Measurements from ENCODE around the gene LAYN.

Gene LAYN

GRCh38 chr11:111531136-111531535 is 9.4 kb upstream of the LAYN start:
- DNase-seq (ENCODE audit: low read depth, low spot score): no peak

DNA sequence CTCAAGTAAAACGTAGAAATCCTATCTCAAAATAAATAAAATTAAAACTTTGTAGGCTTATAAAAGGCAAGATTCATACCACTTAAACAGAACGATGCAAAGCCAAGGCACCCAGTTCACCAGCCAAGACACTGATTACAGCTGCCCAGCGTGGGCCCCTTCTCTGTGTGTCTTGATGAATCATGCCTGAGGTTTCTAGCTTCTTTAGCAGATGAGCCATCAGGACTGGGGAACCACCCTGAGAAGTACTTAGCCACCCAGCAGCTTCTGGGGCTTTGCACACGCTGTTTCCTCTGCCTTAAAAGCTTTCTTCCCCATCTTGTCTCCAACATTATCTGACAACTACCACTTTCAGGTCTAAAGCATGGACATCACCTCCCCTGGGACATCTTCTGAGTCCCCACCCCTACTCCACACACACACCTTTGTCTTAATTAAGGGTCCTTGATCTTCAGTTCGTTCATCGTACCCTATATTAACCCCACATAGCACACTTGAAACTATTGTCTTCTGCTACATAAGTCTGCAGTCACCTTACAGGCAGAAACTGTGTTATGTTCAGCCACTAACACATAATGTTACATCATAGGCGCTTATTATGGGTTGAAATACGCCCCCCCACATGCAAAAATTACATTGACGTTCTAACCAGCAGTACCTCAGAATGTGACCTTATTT is 8.7 kb upstream of the LAYN start:
- DNase-seq (ENCODE audit: low read depth, low spot score): peak; percentile 39

DNA sequence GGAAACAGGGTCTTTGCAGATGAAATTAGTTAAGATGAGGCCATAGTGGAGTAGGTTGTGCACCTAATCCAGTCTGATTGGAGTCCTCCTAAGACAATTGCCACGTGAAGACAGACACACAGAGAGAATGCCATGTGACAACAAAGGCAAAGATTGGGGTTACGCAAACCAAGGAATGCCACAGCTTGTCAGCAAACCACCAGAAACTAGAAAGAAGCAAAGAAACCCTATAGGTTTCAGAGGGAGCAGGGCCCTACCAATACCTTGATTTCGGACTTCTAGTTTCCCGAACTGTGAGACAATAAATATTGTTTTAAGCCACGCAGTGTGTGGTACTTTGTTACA is 8.2 kb upstream of the LAYN start:
- no peak for DNase-seq (ENCODE audit: low read depth, low spot score)

GRCh38 chr11:111535281-111535680 is 5.2 kb upstream of the LAYN start:
- DNase-seq (ENCODE audit: low read depth, low spot score): no peak

GRCh38 chr11:111537336-111537860 is 3.1 kb upstream of the LAYN start:
- no peak for DNase-seq (ENCODE audit: low read depth, low spot score)

GRCh38 chr11:111538407-111539114 is 2.0 kb upstream of the LAYN start:
- no peak for DNase-seq (ENCODE audit: low read depth, low spot score)

GRCh38 chr11:111539426-111540113 is 950 bp upstream of the LAYN start:
- no peak for DNase-seq (ENCODE audit: low read depth, low spot score)

- DNase-seq (ENCODE audit: low read depth, low spot score): no peak
Measured at GRCh38 chr11:111540937-111541253, 375 bp downstream of the LAYN start.

DNA sequence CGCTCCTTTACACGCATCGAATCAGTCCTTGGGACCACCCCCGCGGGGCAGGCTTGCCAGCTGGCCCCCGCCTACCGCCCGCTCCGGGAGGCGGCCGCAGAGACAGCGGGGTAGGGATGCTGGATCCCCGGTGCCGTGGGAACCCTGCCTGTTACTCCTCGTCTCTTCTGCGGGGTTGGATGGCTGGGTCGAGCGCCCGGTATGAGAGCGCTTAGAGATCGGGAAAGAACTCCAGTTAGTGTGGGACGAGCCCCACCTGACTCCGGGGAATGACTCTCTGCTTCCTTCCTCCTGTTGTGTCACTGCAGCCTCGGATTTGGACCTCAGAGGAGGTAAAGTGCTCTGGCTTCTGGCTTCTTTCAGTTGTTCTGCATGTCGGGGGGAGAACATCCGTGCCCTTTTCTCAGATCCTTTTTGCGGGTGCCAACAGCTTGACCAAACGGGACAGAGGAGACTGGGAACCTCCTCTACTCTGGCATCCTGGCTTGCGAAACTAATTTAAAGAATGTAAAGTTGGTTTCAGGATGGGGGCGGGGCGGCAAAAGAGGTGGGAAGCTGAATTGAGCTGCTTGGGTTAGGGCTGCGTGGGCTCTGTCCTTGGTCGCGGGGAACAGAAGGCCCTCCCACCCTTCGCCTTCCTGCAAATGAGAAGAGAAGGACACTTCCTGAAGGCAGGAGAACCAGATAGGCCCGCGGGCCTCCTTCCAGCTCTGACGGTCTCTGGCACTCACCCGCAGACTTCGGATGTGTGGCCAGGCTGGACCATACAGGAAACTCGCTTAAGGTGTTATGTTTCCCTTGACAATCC is 938 bp downstream of the LAYN start:
- no peak for DNase-seq (ENCODE audit: low read depth, low spot score)

DNA sequence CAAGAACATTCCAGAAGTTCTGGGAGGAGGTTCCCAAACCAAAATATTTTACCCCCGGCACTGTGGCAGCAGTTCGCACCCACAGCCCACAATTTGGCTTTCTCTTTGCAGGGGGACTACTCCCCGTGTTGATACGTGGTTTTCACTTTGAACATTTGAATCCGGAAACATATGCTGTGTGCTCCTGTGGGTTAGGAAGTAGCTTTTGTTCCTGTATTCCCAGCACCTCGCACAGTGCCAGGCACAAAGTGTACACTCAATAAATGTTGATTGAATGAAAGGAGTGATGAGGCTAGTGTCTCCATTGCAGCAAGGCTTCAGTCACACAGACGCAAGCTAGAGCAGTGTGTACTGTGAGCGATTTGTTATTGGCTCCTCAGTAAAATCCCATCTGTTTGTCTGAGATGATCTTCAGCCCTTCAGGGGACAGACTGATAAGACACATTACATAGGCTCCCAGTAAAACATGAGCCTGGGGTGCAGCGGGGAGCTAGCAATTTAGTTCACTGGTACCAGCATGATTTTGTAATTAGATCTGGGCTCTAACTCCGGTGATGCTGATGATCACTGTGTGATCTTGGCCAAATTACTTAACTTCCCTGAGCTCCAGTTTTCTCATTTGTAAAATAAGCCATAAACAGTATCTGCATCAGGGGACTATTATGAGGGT is 2.2 kb downstream of the LAYN start:
- no peak for DNase-seq (ENCODE audit: low read depth, low spot score)

GRCh38 chr11:111548525-111548924 is 8.0 kb downstream of the LAYN start:
- DNase-seq (ENCODE audit: low read depth, low spot score): no peak

DNA sequence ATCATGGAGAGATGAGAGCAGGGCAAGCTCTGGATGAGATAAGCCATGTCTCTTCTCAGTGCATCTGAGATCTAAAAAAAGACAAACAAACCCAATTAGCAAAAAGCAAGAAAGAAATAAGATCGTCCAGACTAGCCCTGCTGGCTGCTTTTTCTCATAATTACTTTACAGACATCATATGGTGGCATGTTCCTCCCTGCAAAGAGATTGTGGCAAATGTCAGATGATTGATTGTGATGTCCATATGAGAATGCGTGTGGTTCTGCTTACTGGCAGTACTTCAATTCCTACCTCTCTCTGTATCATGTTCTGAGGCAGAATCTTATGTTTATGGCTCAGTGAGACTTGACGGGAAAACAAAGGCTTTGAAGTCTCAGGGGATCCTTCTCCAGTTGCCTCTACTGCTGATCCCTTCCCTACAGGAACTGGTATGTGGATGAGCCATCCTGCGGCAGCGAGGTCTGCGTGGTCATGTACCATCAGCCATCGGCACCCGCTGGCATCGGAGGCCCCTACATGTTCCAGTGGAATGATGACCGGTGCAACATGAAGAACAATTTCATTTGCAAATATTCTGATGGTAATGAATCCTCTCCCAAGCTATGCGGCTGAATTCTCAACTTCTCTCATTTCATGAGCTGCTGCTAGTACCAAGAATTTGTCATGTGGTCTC is 8.8 kb downstream of the LAYN start:
- no peak for DNase-seq (ENCODE audit: low read depth, low spot score)

DNA sequence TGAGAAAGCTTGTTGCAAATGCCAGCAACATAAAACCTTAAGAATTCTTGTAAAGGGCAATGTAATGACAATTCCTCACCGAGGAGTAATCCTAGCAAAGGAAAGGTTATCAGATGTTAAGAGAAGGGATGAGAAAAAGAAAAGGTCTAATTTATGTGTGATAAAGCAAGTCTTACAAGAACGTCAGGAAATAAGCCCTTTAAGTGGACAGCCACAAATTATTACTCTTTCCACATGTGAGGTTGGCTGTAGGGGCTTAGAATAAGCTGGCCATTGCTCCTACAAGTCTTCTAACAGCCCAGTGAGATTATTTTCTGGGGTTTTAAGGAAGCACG is 9.3 kb downstream of the LAYN start:
- DNase-seq (ENCODE audit: low read depth, low spot score): no peak

DNA sequence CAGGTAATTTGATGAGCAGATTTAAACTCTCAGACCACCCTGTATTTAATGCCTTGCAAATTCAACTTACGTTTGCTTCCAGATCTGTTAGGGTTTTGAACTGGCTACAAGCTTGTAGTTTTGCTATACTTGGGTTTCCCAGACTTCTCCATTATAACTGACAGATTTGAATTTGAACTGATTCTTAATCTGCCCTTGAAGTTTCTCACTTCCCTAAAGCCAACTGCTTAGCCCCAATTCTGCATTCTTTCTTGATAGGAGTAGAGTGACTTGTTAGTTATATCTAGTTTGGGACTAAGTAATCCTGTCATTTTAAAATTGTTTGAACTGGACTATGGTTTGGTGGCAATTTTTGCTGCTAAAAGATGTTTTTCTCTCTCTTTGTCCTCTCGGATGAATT is 9.7 kb downstream of the LAYN start:
- no peak for DNase-seq (ENCODE audit: low read depth, low spot score)

- DNase-seq (ENCODE audit: low read depth, low spot score): no peak
Measured at GRCh38 chr11:111554532-111554931, 14.0 kb downstream of the LAYN start.

GRCh38 chr11:111555255-111555654 is 14.7 kb downstream of the LAYN start:
- DNase-seq (ENCODE audit: low read depth, low spot score): no peak

DNA sequence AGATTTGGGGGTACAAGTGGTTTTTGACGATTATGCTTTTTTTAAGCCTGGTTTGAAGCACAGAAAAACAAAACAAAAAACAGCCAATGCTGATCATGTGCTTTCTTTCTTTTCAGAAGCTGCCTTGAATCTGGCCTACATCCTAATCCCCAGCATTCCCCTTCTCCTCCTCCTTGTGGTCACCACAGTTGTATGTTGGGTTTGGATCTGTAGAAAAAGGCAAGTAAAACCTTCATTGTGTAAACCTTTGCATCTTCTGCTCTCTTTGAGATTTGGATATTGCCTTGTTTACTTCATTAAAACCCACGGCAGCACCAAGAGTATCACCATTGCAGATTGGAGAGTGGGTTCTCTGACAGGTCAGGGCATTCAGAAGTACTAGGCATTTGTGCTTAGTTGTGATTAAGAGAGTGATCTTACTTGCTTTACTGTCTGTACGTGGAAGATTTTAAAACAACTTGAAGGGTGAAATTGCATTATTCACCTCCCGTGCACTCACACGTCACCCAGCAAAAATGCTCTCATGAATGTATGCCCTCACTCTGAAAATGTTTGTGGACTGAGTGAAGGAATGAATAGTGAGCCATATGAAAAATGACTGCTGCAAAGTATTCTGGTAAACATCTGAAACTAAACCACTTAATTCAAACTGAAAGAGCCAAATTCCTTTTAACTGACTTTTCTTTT is 17.0 kb downstream of the LAYN start:
- DNase-seq (ENCODE audit: low read depth, low spot score): no peak

DNA sequence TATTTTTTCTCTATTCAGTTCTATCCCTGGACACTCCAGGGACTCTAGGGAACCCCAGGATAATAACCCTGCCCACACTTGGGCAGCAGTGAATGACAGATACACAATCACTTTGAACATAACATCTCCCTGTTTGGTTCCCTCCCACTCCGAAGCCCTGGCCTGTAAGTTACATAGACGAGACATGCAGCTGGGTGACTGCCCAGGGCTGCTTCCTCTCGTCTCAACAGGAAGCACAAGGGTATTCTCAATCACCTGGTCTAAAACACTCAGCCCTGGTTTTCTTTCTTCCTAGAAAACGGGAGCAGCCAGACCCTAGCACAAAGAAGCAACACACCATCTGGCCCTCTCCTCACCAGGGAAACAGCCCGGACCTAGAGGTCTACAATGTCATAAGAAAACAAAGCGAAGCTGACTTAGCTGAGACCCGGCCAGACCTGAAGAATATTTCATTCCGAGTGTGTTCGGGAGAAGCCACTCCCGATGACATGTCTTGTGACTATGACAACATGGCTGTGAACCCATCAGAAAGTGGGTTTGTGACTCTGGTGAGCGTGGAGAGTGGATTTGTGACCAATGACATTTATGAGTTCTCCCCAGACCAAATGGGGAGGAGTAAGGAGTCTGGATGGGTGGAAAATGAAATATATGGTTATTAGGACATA is 19.4 kb downstream of the LAYN start:
- no peak for DNase-seq (ENCODE audit: low read depth, low spot score)

DNA sequence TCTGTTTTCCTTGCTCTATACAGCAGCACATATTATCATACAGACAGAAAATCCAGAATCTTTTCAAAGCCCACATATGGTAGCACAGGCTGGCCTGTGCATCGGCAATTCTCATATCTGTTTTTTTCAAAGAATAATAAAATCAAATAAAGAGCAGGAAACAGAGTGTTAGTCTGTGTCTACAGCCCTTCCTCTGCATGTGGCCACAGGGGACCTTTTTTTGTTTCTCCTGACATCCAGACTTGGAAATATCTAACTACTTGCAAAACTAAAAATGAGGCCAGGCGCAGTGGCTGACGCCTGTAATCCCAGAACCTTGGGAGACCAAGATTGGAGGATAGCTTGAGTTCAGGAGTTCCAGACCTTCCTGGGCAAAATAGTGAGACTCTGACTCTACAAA is 20.3 kb downstream of the LAYN start:
- DNase-seq (ENCODE audit: low read depth, low spot score): no peak

DNA sequence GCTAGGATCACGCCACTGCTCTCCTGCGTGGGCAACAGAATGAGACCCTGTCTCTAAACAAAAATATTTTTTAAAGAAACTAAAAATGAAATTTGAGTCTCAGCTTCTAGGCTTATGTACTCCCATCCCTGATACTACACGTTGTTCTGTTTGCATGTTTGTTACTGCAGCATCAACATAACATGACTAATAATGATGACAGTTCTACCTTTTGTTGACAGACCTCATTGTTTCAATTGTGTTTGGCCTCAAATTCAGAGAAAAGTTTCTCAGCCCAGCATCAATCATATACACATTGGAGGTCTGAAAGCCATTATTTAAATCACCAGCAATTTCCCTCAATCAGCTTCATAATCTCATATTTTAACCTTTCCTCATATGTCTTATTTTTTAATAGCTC is 20.8 kb downstream of the LAYN start:
- DNase-seq (ENCODE audit: low read depth, low spot score): no peak

All from brain pericyte (primary cell).